ENCODE results near the gene SDCCAG8.

SDCCAG8 gene

DNA sequence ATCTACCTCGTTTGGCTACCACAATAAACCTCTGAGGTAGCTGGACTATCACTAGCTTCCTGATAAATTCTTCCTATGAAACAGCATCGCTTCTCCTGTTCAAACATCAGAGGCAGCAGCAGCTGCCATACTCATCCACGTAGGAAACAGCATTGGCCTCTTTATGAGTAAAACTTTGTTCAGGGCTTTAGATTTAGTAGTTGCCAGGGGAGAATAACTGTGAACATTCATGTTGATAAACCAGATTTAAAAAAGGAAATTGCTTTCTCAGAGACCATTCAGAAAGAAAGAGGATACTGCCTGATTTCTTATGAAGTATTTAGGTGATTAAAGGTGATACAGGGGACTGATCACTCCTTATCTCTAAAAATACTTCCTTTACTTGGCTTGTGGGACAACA lies 7.9 kb upstream of the SDCCAG8 start:
- TF ChIP-seq ZFX (IDR thresholded peaks at IDR 0.05): no peak
- no peak for TF ChIP-seq CTCF (conservative IDR thresholded peaks at IDR 0.05)
- no peak overlapping the region for H3K27ac ChIP-seq

- H3K27ac ChIP-seq: no peak overlapping the region
- TF ChIP-seq CTCF (conservative IDR thresholded peaks at IDR 0.05) (no peak), ZFX (IDR thresholded peaks at IDR 0.05) (no peak)
Measured at GRCh38 chr1:243249214-243249613, 6.6 kb upstream of the SDCCAG8 start.

GRCh38 chr1:243250102-243250501 lies 5.7 kb upstream of the SDCCAG8 start:
- TF ChIP-seq ZFX (IDR thresholded peaks at IDR 0.05): no peak
- TF ChIP-seq CTCF (conservative IDR thresholded peaks at IDR 0.05): no peak
- no peak overlapping the region for H3K27ac ChIP-seq

DNA sequence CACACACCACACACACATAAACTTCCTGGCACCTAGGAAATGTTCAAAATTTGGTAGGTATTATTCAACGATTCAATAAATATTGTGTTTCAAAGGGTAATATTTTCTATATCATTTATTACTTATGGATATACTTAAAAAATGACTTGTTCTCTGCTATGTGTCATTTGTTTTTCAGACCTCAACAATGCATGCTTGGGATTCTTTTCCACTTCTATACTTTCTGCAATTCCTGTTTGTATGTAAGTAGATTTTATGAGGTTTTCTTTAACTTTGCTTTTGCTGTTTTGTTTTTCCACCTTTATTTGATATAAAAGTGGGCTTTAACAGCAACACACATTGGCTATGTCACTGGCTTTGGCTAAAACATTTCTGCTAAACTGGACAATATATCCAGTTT lies 4.3 kb upstream of the SDCCAG8 start:
- no peak for TF ChIP-seq CTCF (conservative IDR thresholded peaks at IDR 0.05)
- no peak for TF ChIP-seq ZFX (IDR thresholded peaks at IDR 0.05)
- no peak overlapping the region for H3K27ac ChIP-seq

- no peak overlapping the region for H3K27ac ChIP-seq
- TF ChIP-seq CTCF (conservative IDR thresholded peaks at IDR 0.05) (no peak), ZFX (IDR thresholded peaks at IDR 0.05) (no peak)
Measured at GRCh38 chr1:243253211-243253925, 2.5 kb upstream of the SDCCAG8 start.

DNA sequence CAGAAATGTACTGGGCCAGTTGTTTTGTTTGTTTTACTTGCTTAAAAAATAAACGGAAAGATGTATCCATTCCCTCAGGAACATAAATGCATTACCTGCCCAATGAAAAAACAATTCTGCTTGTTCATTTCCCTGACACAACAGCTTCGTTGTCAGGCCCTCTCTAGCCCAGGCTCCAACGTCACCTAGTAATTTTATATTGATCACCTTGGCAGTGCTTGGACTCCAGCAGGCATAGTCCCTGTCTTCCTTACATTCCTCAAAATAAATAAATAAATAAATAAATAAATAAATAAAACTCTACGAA lies 2.0 kb upstream of the SDCCAG8 start:
- no peak for TF ChIP-seq ZFX (IDR thresholded peaks at IDR 0.05)
- no peak for TF ChIP-seq CTCF (conservative IDR thresholded peaks at IDR 0.05)

DNA sequence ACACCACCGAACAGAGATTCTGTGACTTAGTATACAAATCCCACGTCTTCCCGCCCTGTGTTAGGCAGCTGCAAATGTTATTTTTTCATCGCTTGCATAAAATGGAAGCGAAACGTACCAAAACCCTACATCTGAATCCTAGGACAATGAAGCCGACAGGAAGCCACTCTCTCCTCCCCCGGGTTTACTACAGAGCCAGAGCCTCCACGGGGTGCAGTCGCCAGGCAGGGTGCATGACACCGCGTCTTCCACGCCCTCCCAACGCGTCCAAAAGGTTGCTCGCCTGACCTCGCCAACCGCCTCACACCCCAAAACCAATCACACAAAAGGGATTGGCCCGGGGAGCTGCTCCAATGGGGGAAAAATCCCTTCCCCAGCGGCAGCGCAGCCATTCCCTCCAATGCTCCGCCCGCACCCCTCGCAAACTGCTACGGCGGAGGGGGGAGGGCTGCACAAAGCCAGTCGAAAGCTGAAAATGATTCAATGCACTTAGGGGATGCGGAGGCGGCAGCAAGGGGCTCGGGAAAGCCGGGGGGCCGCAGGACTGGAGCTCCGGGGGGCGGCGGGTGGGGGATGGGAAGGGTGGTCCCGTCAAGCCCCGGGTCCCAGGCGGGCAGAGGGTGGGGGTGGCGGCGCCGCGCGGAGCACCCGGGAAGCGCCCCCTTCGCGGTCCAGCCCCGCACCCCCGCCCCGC lies 1.5 kb upstream of the SDCCAG8 start:
- TF ChIP-seq ZFX (IDR thresholded peaks at IDR 0.05) (no peak), CTCF (conservative IDR thresholded peaks at IDR 0.05) (no peak)
- peak overlapping the region; percentile 85 for H3K27ac ChIP-seq

More for the DNA sequence above, 2.0 kb upstream of the SDCCAG8 start:
- peak overlapping the region; percentile 85 for H3K27ac ChIP-seq

Data from C4-2B (cell line).